Activated naive CD8-positive, alpha-beta T cell treated with anti-CD3 and anti-CD28 coated beads for 36 hours (primary cell): ENCODE data around the gene RCBTB1. TPM values are rescaled to one million over a fixed set of nuclear protein-coding genes. Genes with fewer than 3 reads are reported as not detected.

Experiments used
- DNase-seq: peaks from one replicate; pipeline ENCODE4 v3.0.0; 2021
- H3K27ac Mint-ChIP-seq: one replicate; pipeline ENCODE4 v1.8.0; 2022; ENCODE audit warnings: mild to moderate bottlenecking, moderate library complexity, mixed read lengths
- H3K27me3 Mint-ChIP-seq: one replicate; pipeline ENCODE4 v1.8.0; 2022; ENCODE audit warnings: mild to moderate bottlenecking, mixed read lengths
- H3K36me3 Mint-ChIP-seq: one replicate; pipeline ENCODE4 v1.8.0; 2021; ENCODE audit warnings: mild to moderate bottlenecking, mixed read lengths
- H3K4me1 Mint-ChIP-seq: one replicate; pipeline ENCODE4 v1.8.0; 2021; ENCODE audit warnings: mixed read lengths
- H3K4me3 Mint-ChIP-seq: one replicate; pipeline ENCODE4 v1.8.0; 2022; ENCODE audit warnings: mild to moderate bottlenecking, moderate library complexity, mixed read lengths
- H3K9me3 Mint-ChIP-seq: one replicate; pipeline ENCODE4 v1.8.0; 2022; ENCODE audit warnings: mixed read lengths
- total RNA-seq, 2 experiments: library from RNA; stranded (reverse); gene quantifications; one replicate each; pipeline ENCODE4 v1.2.3, GENCODE V29; 2021

The RCBTB1 gene
- total RNA-seq, 2 experiments from 2014 or later: 13.2 to 14.6 TPM

GRCh38 chr13:49488563-49488962, 96.8 kb downstream of the RCBTB1 start:
- Mint-ChIP-seq H3K27me3 (no peaks in the 10 kb centered on the region), H3K4me1 (no peaks in the 10 kb centered on the region), H3K4me3 (no peak overlapping the region), H3K9me3 (no peaks in the 10 kb centered on the region), H3K27ac (no peak overlapping the region), H3K36me3 (peaks cover 16% of the 10 kb centered on the region)
- no peak for DNase-seq

Other genes with a start within 250 kb of the RCBTB1 start
- 1 to 10 TPM; 3.1 to 3.2 TPM for gene CAB39L, start 141.5 kb downstream of the RCBTB1 start, total RNA-seq
- gene SETDB2, start 141.3 kb downstream of the RCBTB1 start, total RNA-seq: 10 to 100 TPM; 11.1 to 11.3 TPM
- 10 to 100 TPM; 53.6 to 61.5 TPM for gene PHF11, start 89.6 kb downstream of the RCBTB1 start, total RNA-seq
- gene ARL11, start 42.9 kb upstream of the RCBTB1 start, total RNA-seq: 1 to 10 TPM in 1 of 2 experiments, under 1 TPM in 1; 0.97 to 1.1 TPM
- gene EBPL, start 105.9 kb upstream of the RCBTB1 start, total RNA-seq: 10 to 100 TPM; 54.8 to 60.0 TPM
- gene KPNA3, start 207.1 kb upstream of the RCBTB1 start, total RNA-seq: 10 to 100 TPM; 65.9 to 67.0 TPM